Testis (tissue), 2 donors: ENCODE data around the gene ZNF212.

ENCODE experiments used
- CTCF ChIP-seq, 3 experiments: fragments of 450-650 bp in 2 of 3; fragments of 200-600 bp in 1 of 3; sonication (generic) in 1 of 3; IDR thresholded peaks; one replicate each; pipeline ENCODE4 v1.5.1; 2016 to 2019; ENCODE audit warnings: antibody characterized with exemption in 3 of 3, mild to moderate bottlenecking in 2 of 3, moderate library complexity in 1 of 3
- POLR2A ChIP-seq: fragments of 450-650 bp; IDR thresholded peaks from one replicate; pipeline ENCODE4 v1.6.1; 2017; ENCODE audit warnings: antibody characterized with exemption, mild to moderate bottlenecking, moderate library complexity

- TF ChIP-seq CTCF (IDR thresholded peaks at IDR 0.05) (no peak), POLR2A (no peak)
These were observed 1.2 kb downstream of the ZNF212 start for GRCh38 chr7:149240637-149241036.
